GM23338 (cell line): Measurements from ENCODE around the gene VWC2. TPM values are rescaled to one million over a fixed set of nuclear protein-coding genes. Genes with fewer than 3 reads are reported as not detected.

Experiments used
- ATAC-seq: fragments of 200-7000 bp; cut with Tn5 transposase; 3 replicates; pipeline ENCODE4 v1.9.1; 2020
- DNase-seq: peaks from one replicate; pipeline ENCODE4 v3.0.0-alpha.2; 2015; ENCODE audit warnings: low spot score
- H2AFZ ChIP-seq: fragments of 200-600 bp; sonication (generic); 2 replicates; pipeline ENCODE4 v1.8.0; 2016; ENCODE audit warnings: antibody characterized with exemption, mild to moderate bottlenecking, moderate library complexity
- H3F3A ChIP-seq: fragments of 200-600 bp; sonication (generic); replicated peaks from 2 replicates; pipeline ENCODE4 v1.8.0; 2017; ENCODE audit warnings: antibody characterized with exemption, mixed run types, low read depth
- H3K27ac ChIP-seq: fragments of 200-600 bp; sonication (generic); 2 replicates; pipeline ENCODE4 v1.6.1; 2016; ENCODE audit warnings: low read depth
- H3K27me3 ChIP-seq: fragments of 200-600 bp; sonication (generic); 2 replicates; pipeline ENCODE4 v1.8.0; 2016; ENCODE audit warnings: mild to moderate bottlenecking, mixed run types, moderate library complexity; ENCODE audit not compliant: insufficient read depth
- H3K36me3 ChIP-seq: fragments of 200-600 bp; sonication (generic); 2 replicates; pipeline ENCODE4 v1.8.0; 2016; ENCODE audit warnings: mild to moderate bottlenecking; ENCODE audit not compliant: insufficient read depth
- H3K4me1 ChIP-seq: fragments of 200-600 bp; sonication (generic); 2 replicates; pipeline ENCODE4 v1.8.0; 2016; ENCODE audit warnings: mild to moderate bottlenecking, moderate library complexity; ENCODE audit not compliant: insufficient read depth
- H3K4me2 ChIP-seq: fragments of 200-600 bp; sonication (generic); 2 replicates; pipeline ENCODE4 v1.7.1; 2017; ENCODE audit warnings: mixed run types
- H3K4me3 ChIP-seq: fragments of 200-600 bp; sonication (generic); 2 replicates; pipeline ENCODE4 v1.6.1; 2016; ENCODE audit warnings: mixed run types
- H3K79me2 ChIP-seq: fragments of 200-600 bp; sonication (generic); replicated peaks from 2 replicates; pipeline ENCODE4 v1.8.0; 2017; ENCODE audit warnings: mild to moderate bottlenecking; ENCODE audit not compliant: insufficient read depth
- H3K9me2 ChIP-seq: fragments of 200-600 bp; sonication (generic); 2 replicates; pipeline ENCODE4 v1.8.0; 2017; ENCODE audit not compliant: insufficient read depth
- H4K20me1 ChIP-seq: fragments of 200-600 bp; sonication (generic); replicated peaks from 2 replicates; pipeline ENCODE4 v1.8.0; 2017; ENCODE audit warnings: mild to moderate bottlenecking; ENCODE audit not compliant: insufficient read depth
- H3K27ac Mint-ChIP-seq: 2 replicates; pipeline ENCODE4 v1.8.0; 2020; ENCODE audit warnings: inconsistent platforms, mild to moderate bottlenecking, moderate library complexity, mixed read lengths
- H3K27me3 Mint-ChIP-seq: 3 replicates; pipeline ENCODE4 v1.8.0; 2022; ENCODE audit warnings: low read depth, mild to moderate bottlenecking, moderate library complexity, mixed read lengths, inconsistent platforms; ENCODE audit not compliant: insufficient read depth, poor library complexity
- H3K36me3 Mint-ChIP-seq: 3 replicates; pipeline ENCODE4 v1.8.0; 2021; ENCODE audit warnings: low read depth, mild to moderate bottlenecking, inconsistent platforms, moderate library complexity, mixed read lengths
- H3K4me1 Mint-ChIP-seq: 3 replicates; pipeline ENCODE4 v1.8.0; 2020; ENCODE audit warnings: mild to moderate bottlenecking, inconsistent platforms, mixed read lengths
- H3K4me3 Mint-ChIP-seq: 3 replicates; pipeline ENCODE4 v1.8.0; 2021; ENCODE audit warnings: moderate library complexity, mild to moderate bottlenecking, inconsistent platforms, mixed read lengths
- H3K9me3 Mint-ChIP-seq: 3 replicates; pipeline ENCODE4 v1.8.0; 2020; ENCODE audit warnings: moderate library complexity, mild to moderate bottlenecking, inconsistent platforms, mixed read lengths
- EZH2phosphoT487 ChIP-seq: fragments of 200-600 bp; sonication (generic); IDR thresholded peaks from one replicate; pipeline ENCODE4 v1.8.1; 2018; ENCODE audit warnings: antibody characterized with exemption; ENCODE audit not compliant: unreplicated experiment
- JUNB ChIP-seq: IDR thresholded peaks from one replicate; pipeline ENCODE4 v1.6.1; 2016; ENCODE audit warnings: antibody characterized with exemption; ENCODE audit not compliant: unreplicated experiment
- NANOG ChIP-seq: IDR thresholded peaks from 2 replicates; pipeline ENCODE4 v1.6.1; 2016; ENCODE audit warnings: antibody characterized with exemption, borderline replicate concordance
- POLR2AphosphoS5 ChIP-seq: IDR thresholded peaks from 2 replicates; pipeline ENCODE4 v1.6.1; 2016; ENCODE audit warnings: antibody characterized with exemption, low read depth
- STAT1 ChIP-seq: IDR thresholded peaks from one replicate; pipeline ENCODE4 v1.6.1; 2016; ENCODE audit warnings: antibody characterized with exemption; ENCODE audit not compliant: unreplicated experiment
- ZNF331 ChIP-seq: fragments of 250-450 bp; sonication (Bioruptor Pico); IDR thresholded peaks from 2 replicates; pipeline ENCODE4 v1.5.0; 2020; ENCODE audit warnings: low read depth, mild to moderate bottlenecking, moderate library complexity
- polyA plus RNA-seq: library from polyadenylated mRNA; unstranded; fragments of >200 nt; fragmentation: Nextera tagmentation; extraction: Ambion mirVana; gene quantifications from 2 replicates; pipeline ENCODE4 v1.2.1, GENCODE V29; 2016
- total RNA-seq: library from RNA; depleted of rRNA; stranded (reverse); fragments of >200 nt; shearing (Covaris generic); gene quantifications from 2 replicates; pipeline ENCODE4 v1.2.3, GENCODE V29; 2014
- TF ChIP-seq, protein P1 (sequence below): IDR thresholded peaks from one replicate; pipeline ENCODE4 v1.6.1; 2018; ENCODE audit warnings: antibody characterized with exemption; ENCODE audit not compliant: unreplicated experiment
- TF ChIP-seq, protein P2 (sequence below): IDR thresholded peaks from 2 replicates; pipeline ENCODE4 v1.6.1; 2016; ENCODE audit warnings: antibody characterized with exemption
- TF ChIP-seq, protein P3 (sequence below): fragments of 250-450 bp; sonication (Bioruptor Pico); IDR thresholded peaks from 2 replicates; pipeline ENCODE4 v1.5.0; 2020; ENCODE audit warnings: mild to moderate bottlenecking, moderate library complexity

VWC2 gene
- total and polyA plus RNA-seq, 2 experiments from 2014 or later: 0.15 to 0.45 TPM

DNA sequence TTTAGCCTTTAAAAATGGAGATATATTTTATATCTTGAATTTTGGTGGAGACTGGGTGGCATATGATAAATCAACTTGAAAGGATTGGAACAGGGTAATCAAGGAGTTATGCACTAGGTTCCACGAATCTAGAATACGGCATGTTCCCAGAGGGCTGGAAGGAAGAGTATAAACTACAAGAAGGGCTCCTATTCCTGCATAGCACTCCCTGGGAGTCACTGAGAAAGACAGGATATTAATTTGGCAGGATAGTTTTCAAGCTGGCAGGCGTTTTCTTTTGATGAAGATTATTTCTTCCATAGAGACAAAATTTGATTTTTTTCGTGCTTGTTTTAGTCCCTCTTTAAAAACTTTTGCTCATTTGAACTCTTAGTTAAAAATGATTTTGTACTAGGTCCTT is 119.7 kb downstream of the VWC2 start:
- peaks cover 8% of the 10 kb centered on the region; the same call in 1 of the 3 replicates for H3K36me3 Mint-ChIP-seq
- Histone ChIP-seq H3K36me3 (no peaks in the 10 kb centered on the region), H3K9me2 (no peaks in the 10 kb centered on the region), H3K27me3 (no peaks in the 10 kb centered on the region), H3K4me3 (no peak overlapping the region), H3K4me1 (no peaks in the 10 kb centered on the region), H3K79me2 (no peaks in the 10 kb centered on the region), H3K27ac (no peak overlapping the region), H3F3A (no peaks in the 10 kb centered on the region), H4K20me1 (no peaks in the 10 kb centered on the region), H2AFZ (no peak overlapping the region), H3K4me2 (no peak overlapping the region)
- no peak overlapping the region for H3K4me3 Mint-ChIP-seq
- DNase-seq (no peak), ATAC-seq (no peak)
- TF ChIP-seq, protein P1, sequence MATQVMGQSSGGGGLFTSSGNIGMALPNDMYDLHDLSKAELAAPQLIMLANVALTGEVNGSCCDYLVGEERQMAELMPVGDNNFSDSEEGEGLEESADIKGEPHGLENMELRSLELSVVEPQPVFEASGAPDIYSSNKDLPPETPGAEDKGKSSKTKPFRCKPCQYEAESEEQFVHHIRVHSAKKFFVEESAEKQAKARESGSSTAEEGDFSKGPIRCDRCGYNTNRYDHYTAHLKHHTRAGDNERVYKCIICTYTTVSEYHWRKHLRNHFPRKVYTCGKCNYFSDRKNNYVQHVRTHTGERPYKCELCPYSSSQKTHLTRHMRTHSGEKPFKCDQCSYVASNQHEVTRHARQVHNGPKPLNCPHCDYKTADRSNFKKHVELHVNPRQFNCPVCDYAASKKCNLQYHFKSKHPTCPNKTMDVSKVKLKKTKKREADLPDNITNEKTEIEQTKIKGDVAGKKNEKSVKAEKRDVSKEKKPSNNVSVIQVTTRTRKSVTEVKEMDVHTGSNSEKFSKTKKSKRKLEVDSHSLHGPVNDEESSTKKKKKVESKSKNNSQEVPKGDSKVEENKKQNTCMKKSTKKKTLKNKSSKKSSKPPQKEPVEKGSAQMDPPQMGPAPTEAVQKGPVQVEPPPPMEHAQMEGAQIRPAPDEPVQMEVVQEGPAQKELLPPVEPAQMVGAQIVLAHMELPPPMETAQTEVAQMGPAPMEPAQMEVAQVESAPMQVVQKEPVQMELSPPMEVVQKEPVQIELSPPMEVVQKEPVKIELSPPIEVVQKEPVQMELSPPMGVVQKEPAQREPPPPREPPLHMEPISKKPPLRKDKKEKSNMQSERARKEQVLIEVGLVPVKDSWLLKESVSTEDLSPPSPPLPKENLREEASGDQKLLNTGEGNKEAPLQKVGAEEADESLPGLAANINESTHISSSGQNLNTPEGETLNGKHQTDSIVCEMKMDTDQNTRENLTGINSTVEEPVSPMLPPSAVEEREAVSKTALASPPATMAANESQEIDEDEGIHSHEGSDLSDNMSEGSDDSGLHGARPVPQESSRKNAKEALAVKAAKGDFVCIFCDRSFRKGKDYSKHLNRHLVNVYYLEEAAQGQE: no peak
- no peak for TF ChIP-seq ZNF331 (CRISPR knock-in tag)
- TF ChIP-seq POLR2AphosphoS5: no peak
- TF ChIP-seq, protein P2, sequence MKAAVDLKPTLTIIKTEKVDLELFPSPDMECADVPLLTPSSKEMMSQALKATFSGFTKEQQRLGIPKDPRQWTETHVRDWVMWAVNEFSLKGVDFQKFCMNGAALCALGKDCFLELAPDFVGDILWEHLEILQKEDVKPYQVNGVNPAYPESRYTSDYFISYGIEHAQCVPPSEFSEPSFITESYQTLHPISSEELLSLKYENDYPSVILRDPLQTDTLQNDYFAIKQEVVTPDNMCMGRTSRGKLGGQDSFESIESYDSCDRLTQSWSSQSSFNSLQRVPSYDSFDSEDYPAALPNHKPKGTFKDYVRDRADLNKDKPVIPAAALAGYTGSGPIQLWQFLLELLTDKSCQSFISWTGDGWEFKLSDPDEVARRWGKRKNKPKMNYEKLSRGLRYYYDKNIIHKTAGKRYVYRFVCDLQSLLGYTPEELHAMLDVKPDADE: no peak
- TF ChIP-seq, protein P3, sequence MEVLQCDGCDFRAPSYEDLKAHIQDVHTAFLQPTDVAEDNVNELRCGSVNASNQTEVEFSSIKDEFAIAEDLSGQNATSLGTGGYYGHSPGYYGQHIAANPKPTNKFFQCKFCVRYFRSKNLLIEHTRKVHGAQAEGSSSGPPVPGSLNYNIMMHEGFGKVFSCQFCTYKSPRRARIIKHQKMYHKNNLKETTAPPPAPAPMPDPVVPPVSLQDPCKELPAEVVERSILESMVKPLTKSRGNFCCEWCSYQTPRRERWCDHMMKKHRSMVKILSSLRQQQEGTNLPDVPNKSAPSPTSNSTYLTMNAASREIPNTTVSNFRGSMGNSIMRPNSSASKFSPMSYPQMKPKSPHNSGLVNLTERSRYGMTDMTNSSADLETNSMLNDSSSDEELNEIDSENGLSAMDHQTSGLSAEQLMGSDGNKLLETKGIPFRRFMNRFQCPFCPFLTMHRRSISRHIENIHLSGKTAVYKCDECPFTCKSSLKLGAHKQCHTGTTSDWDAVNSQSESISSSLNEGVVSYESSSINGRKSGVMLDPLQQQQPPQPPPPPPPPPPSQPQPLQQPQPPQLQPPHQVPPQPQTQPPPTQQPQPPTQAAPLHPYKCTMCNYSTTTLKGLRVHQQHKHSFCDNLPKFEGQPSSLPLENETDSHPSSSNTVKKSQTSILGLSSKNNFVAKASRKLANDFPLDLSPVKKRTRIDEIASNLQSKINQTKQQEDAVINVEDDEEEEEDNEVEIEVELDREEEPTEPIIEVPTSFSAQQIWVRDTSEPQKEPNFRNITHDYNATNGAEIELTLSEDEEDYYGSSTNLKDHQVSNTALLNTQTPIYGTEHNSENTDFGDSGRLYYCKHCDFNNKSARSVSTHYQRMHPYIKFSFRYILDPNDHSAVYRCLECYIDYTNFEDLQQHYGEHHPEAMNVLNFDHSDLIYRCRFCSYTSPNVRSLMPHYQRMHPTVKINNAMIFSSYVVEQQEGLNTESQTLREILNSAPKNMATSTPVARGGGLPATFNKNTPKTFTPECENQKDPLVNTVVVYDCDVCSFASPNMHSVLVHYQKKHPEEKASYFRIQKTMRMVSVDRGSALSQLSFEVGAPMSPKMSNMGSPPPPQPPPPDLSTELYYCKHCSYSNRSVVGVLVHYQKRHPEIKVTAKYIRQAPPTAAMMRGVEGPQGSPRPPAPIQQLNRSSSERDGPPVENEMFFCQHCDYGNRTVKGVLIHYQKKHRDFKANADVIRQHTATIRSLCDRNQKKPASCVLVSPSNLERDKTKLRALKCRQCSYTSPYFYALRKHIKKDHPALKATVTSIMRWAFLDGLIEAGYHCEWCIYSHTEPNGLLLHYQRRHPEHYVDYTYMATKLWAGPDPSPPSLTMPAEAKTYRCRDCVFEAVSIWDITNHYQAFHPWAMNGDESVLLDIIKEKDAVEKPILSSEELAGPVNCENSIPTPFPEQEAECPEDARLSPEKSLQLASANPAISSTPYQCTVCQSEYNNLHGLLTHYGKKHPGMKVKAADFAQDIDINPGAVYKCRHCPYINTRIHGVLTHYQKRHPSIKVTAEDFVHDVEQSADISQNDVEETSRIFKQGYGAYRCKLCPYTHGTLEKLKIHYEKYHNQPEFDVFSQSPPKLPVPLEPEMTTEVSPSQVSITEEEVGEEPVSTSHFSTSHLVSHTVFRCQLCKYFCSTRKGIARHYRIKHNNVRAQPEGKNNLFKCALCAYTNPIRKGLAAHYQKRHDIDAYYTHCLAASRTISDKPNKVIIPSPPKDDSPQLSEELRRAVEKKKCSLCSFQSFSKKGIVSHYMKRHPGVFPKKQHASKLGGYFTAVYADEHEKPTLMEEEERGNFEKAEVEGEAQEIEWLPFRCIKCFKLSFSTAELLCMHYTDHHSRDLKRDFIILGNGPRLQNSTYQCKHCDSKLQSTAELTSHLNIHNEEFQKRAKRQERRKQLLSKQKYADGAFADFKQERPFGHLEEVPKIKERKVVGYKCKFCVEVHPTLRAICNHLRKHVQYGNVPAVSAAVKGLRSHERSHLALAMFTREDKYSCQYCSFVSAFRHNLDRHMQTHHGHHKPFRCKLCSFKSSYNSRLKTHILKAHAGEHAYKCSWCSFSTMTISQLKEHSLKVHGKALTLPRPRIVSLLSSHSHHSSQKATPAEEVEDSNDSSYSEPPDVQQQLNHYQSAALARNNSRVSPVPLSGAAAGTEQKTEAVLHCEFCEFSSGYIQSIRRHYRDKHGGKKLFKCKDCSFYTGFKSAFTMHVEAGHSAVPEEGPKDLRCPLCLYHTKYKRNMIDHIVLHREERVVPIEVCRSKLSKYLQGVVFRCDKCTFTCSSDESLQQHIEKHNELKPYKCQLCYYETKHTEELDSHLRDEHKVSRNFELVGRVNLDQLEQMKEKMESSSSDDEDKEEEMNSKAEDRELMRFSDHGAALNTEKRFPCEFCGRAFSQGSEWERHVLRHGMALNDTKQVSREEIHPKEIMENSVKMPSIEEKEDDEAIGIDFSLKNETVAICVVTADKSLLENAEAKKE (CRISPR knock-in tag): no peak
- TF ChIP-seq JUNB: no peak
- TF ChIP-seq EZH2phosphoT487: no peak
- TF ChIP-seq STAT1: no peak
- TF ChIP-seq NANOG: no peak
- peaks cover 2% of the 10 kb centered on the region; the same call in 2 of the 3 replicates for H3K9me3 Mint-ChIP-seq
- H3K4me1 Mint-ChIP-seq: peaks cover 4% of the 10 kb centered on the region
- H3K27ac Mint-ChIP-seq: no peak overlapping the region
- no peaks in the 10 kb centered on the region for H3K27me3 Mint-ChIP-seq
